Tibial nerve (tissue), 4 donors: Measurements from ENCODE around the gene BDH1. TPM values are rescaled to one million over a fixed set of nuclear protein-coding genes. Genes with fewer than 3 reads are reported as not detected.

ENCODE experiments used
- DNase-seq, 2 donors: peaks; one replicate each; pipeline ENCODE4 v3.0.0-alpha.2; 2019; ENCODE audit warnings: low spot score in 2 of 2
- H3K27ac ChIP-seq, 4 donors: fragments of 200-600 bp; sonication (generic) in 3 of 4; one replicate each; pipeline ENCODE4 v1.5.1; 2017 to 2019; ENCODE audit warnings: mild to moderate bottlenecking in 1 of 4
- H3K27me3 ChIP-seq, 2 donors: fragments of 200-600 bp; sonication (generic) in 1 of 2; one replicate each; pipeline versions ENCODE4 v1.5.1 to v1.6.0; 2017 to 2019
- H3K36me3 ChIP-seq, 3 donors: fragments of 200-600 bp; sonication (generic); one replicate each; pipeline ENCODE4 v1.5.1; 2018 to 2019
- H3K4me1 ChIP-seq, 4 donors: fragments of 200-600 bp; sonication (generic) in 3 of 4; one replicate each; pipeline ENCODE4 v1.5.1; 2017 to 2019
- H3K4me3 ChIP-seq, 4 donors: fragments of 200-600 bp; sonication (generic) in 3 of 4; one replicate each; pipeline ENCODE4 v1.5.1; 2017 to 2019; ENCODE audit warnings: mild to moderate bottlenecking in 1 of 4, moderate library complexity in 1 of 4
- H3K9me3 ChIP-seq, 4 donors: fragments of 200-600 bp; sonication (generic) in 3 of 4; one replicate each; pipeline ENCODE4 v1.5.1; 2017 to 2019
- CTCF ChIP-seq, 5 experiments: fragments of 200-600 bp in 3 of 5; fragments of 450-650 bp in 2 of 5; sonication (generic) in 3 of 5; IDR thresholded peaks; one replicate each; pipeline ENCODE4 v1.5.1; 2016 to 2019; ENCODE audit warnings: antibody characterized with exemption in 5 of 5, mild to moderate bottlenecking in 3 of 5, moderate library complexity in 2 of 5
- EP300 ChIP-seq, 2 donors: sonication (generic); formaldehyde crosslinking; IDR thresholded peaks; one replicate each; pipeline ENCODE4 v1.6.1; 2017; ENCODE audit warnings: antibody characterized with exemption in 2 of 2, mild to moderate bottlenecking in 1 of 2
- POLR2A ChIP-seq, 2 donors: fragments of 450-650 bp; IDR thresholded peaks; one replicate each; pipeline ENCODE4 v1.6.1; 2017; ENCODE audit warnings: antibody characterized with exemption in 2 of 2, mild to moderate bottlenecking in 2 of 2, moderate library complexity in 2 of 2
- WGBS, 2 donors: methylation state at CpG; one replicate each; pipeline ENCODE4 v1.1.5; 2018; 5-methylcytosine and 5-hydroxymethylcytosine counted together
- total RNA-seq, 4 donors: library from RNA; depleted of rRNA; stranded (reverse); fragments of >200 nt; gene quantifications; one replicate each; pipeline ENCODE4 v1.1.0, GENCODE V29; 2016

Gene BDH1
- total RNA-seq, 4 donors from 2014 or later: 15.1 to 24.3 (median 18.7) TPM

DNA sequence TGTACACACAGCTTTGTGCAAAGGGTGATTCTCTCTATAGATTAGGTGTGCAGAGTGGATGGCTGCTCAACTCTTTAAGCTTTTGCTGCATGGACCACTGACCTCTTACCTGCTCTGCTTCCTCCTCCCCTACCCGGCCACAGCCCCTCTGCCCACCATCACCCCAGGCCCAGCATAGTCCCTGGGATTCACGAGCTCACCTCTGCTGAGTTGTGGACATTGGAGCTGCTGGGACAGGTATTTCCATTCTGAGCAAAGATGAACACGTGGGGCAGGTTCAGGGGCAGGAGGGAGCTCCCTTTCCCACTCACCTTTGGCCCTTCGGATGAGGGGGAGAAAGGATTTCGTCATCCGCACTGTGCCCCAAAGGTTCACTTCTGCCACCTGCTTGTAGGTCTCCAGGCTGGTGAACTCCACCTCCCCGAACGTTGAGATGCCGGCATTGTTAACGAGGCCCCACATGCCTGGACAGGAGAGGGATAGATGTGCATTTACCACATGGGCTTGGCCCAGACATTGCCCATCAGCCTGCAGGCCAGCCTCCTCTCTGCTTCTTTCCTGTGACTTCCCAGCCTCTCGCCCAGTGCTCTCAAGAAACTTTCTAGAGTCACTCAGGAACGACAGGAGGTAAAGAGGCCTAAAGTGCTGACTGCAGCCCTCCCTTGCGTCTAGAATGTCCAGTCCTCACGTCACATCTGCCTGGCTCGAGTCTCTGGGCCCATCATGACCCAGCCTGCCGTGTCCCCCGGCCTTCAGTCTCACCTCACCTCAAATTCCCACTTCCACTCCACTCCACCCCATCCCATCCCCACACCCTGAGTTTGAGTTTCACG lies 41.6 kb downstream of the BDH1 start:
- DNase-seq: no peak
- no peaks in the 10 kb centered on the region for H3K9me3 ChIP-seq
- no peaks in the 10 kb centered on the region for H3K27me3 ChIP-seq
- H3K27ac ChIP-seq: peak overlapping the region in 1 of 4 donors; percentile 23
- no peak for TF ChIP-seq CTCF (IDR thresholded peaks at IDR 0.05)
- no peak for TF ChIP-seq EP300 (IDR thresholded peaks at IDR 0.05)
- TF ChIP-seq POLR2A (IDR thresholded peaks at IDR 0.05): no peak
- 89 to 90% methylated on average over 18 of the region's 18 CpGs for WGBS, 2 donors
- no peak overlapping the region for H3K4me3 ChIP-seq
- peaks cover 0 to 12% (median 0%) of the 10 kb centered on the region in 4 donors for H3K4me1 ChIP-seq
- H3K36me3 ChIP-seq: peaks cover 0 to 30% (median 0%) of the 10 kb centered on the region in 3 donors

DNA sequence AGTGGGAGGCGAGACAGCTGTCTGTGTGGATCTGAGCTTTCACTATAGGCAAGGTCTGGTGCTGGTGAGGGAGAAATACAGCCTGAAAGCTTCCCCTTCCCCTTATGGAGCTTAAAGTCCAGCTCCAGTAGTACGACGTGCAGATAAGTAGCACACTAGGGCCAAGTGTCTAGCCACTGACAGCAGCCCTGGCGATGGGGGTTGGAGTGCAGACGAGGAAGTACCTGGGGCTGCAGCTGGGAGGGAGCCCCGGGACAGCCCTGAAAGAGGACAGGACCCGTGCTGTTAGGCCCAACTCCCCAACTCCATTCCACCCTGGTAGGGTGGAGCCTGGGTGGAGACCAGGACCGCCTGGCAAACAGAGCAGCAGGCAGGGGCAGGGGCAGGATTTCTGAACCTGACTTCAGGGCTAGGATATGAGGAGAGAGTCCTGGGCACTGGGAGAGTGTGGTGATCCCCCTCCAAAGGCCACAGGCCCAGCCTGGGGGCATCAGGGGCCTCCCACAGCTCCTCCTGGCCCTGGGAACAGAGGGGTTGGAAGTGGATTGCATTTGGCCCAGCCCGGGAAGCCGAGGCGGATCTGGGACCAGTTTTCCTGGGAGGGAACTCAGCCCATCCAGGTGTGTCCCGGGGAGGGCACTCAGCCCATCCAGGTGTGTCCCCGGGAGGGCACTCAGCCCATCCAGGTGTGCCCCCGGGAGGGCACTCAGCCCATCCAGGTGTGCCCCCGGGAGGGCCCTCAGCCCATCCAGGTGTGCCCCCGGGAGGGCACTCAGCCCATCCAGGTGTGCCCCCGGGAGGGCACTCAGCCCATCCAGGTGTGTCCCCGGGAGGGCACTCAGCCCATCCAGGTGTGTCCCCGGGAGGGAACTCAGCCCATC lies 42.8 kb downstream of the BDH1 start:
- H3K9me3 ChIP-seq: no peaks in the 10 kb centered on the region
- DNase-seq: no peak
- H3K27ac ChIP-seq: peak overlapping the region in 1 of 4 donors; percentile 34
- peaks cover 0 to 13% (median 0%) of the 10 kb centered on the region in 4 donors for H3K4me1 ChIP-seq
- H3K36me3 ChIP-seq: peaks cover 0 to 30% (median 0%) of the 10 kb centered on the region in 3 donors
- WGBS, 2 donors: 83 to 90% methylated on average over 15 to 17 of the region's 19 CpGs
- H3K27me3 ChIP-seq: no peaks in the 10 kb centered on the region
- TF ChIP-seq POLR2A (IDR thresholded peaks at IDR 0.05) (no peak), CTCF (IDR thresholded peaks at IDR 0.05) (no peak), EP300 (IDR thresholded peaks at IDR 0.05) (no peak)
- no peak overlapping the region for H3K4me3 ChIP-seq

GRCh38 chr3:197511853-197512635 lies 43.7 kb downstream of the BDH1 start:
- Histone ChIP-seq H3K27me3 (no peaks in the 10 kb centered on the region), H3K9me3 (no peaks in the 10 kb centered on the region), H3K4me3 (no peak overlapping the region), H3K4me1 (peaks cover 0 to 13% (median 0%) of the 10 kb centered on the region in 4 donors), H3K27ac (no peak overlapping the region), H3K36me3 (peaks cover 0 to 30% (median 0%) of the 10 kb centered on the region in 3 donors)
- whole genome bisulfite sequencing, 2 donors: 96% methylated on average over 27 to 33 of the region's 33 CpGs
- no peak for DNase-seq
- TF ChIP-seq EP300 (IDR thresholded peaks at IDR 0.05) (no peak), CTCF (IDR thresholded peaks at IDR 0.05) (no peak), POLR2A (IDR thresholded peaks at IDR 0.05) (no peak)

DNA sequence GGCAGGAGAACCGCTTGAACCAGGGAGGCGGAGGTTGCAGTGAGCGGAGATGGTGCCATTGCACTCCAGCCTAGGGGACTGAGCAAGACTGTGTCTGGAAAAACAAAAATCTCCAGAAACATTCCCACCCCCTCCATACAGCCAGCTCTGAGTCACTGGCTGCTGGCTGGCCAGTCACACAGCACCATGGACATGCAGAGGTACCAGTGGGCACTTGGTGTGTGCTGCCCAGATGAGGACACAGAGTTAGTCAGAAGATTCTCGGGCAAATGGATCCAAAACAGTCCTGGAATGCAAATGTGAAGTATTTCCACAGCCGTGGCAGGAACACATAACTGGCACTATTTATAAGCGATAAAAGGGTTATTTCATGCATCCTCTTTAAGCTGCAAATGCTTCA lies 44.6 kb downstream of the BDH1 start:
- H3K4me1 ChIP-seq: peaks cover 0 to 9% (median 0%) of the 10 kb centered on the region in 4 donors
- no peak for TF ChIP-seq EP300 (IDR thresholded peaks at IDR 0.05)
- no peak for TF ChIP-seq CTCF (IDR thresholded peaks at IDR 0.05)
- TF ChIP-seq POLR2A (IDR thresholded peaks at IDR 0.05): no peak
- WGBS, 2 donors: 82 to 88% methylated on average over 6 of the region's 6 CpGs
- no peaks in the 10 kb centered on the region for H3K27me3 ChIP-seq
- no peak overlapping the region for H3K27ac ChIP-seq
- peaks cover 0 to 30% (median 0%) of the 10 kb centered on the region in 3 donors for H3K36me3 ChIP-seq
- no peaks in the 10 kb centered on the region for H3K9me3 ChIP-seq
- DNase-seq: no peak
- H3K4me3 ChIP-seq: no peak overlapping the region
